A673 (cell line): ENCODE data around the gene BCAN.

ENCODE experiments used
- EZH2 ChIP-seq: fragments of 200-600 bp; sonication (generic); IDR thresholded peaks from 2 replicates; pipeline ENCODE4 v1.6.1; 2017; ENCODE audit warnings: borderline replicate concordance, low read depth, mild to moderate bottlenecking, mixed read lengths, antibody characterized with exemption, low read length; ENCODE audit not compliant: poor library complexity, severe bottlenecking
- TF ChIP-seq, protein P1 (sequence below): fragments of 300-800, 200-600 bp; sonication (generic); conservative IDR thresholded peaks from 2 replicates; pipeline ENCODE4 v1.5.1; 2017; ENCODE audit warnings: low read depth, mild to moderate bottlenecking, antibody characterized with exemption, low read length, moderate library complexity, mixed read lengths

GRCh38 chr1:156638189-156638985 lies 3.5 kb upstream of the BCAN start:
- TF ChIP-seq, protein P1, sequence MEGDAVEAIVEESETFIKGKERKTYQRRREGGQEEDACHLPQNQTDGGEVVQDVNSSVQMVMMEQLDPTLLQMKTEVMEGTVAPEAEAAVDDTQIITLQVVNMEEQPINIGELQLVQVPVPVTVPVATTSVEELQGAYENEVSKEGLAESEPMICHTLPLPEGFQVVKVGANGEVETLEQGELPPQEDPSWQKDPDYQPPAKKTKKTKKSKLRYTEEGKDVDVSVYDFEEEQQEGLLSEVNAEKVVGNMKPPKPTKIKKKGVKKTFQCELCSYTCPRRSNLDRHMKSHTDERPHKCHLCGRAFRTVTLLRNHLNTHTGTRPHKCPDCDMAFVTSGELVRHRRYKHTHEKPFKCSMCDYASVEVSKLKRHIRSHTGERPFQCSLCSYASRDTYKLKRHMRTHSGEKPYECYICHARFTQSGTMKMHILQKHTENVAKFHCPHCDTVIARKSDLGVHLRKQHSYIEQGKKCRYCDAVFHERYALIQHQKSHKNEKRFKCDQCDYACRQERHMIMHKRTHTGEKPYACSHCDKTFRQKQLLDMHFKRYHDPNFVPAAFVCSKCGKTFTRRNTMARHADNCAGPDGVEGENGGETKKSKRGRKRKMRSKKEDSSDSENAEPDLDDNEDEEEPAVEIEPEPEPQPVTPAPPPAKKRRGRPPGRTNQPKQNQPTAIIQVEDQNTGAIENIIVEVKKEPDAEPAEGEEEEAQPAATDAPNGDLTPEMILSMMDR: no peak
- TF ChIP-seq EZH2: no peak
